Lung (tissue), 12 donors: ENCODE results near the gene SAMD3. TPM values are rescaled to one million over a fixed set of nuclear protein-coding genes. Genes with fewer than 3 reads are reported as not detected.
"Not testable (repeated sequence)": the region's sequence is repeated elsewhere in the genome, so short reads cannot be mapped to it uniquely, and the experiment has no call there.

ENCODE experiments used
- ATAC-seq: fragments of 200-7000 bp; cut with Tn5 transposase; one replicate; pipeline ENCODE4 v1.9.1; 2020; ENCODE audit warnings: moderate number of reproducible peaks; ENCODE audit not compliant: insufficient read depth, low FRiP score
- DNase-seq, 3 donors: peaks; one replicate each; pipeline ENCODE4 v3.0.0-alpha.2; 2013 to 2017
- H3K27ac ChIP-seq, 2 donors: one replicate each; pipeline ENCODE4 v1.5.1; 2013; ENCODE audit warnings: mild to moderate bottlenecking in 2 of 2, moderate library complexity in 2 of 2, control low read depth in 1 of 2, inconsistent platforms in 1 of 2, low read depth in 1 of 2, low read length in 1 of 2
- H3K27me3 ChIP-seq, 3 donors: one replicate each; pipeline ENCODE4 v1.5.1; 2013; ENCODE audit warnings: low read length in 2 of 3; ENCODE audit not compliant: control insufficient read depth in 3 of 3, insufficient read depth in 3 of 3
- H3K36me3 ChIP-seq, 4 donors: one replicate each; pipeline ENCODE4 v1.5.1; 2013; ENCODE audit warnings: low read length in 4 of 4, mild to moderate bottlenecking in 1 of 4, moderate library complexity in 1 of 4; ENCODE audit not compliant: control insufficient read depth in 4 of 4, insufficient read depth in 4 of 4
- H3K4me1 ChIP-seq, 5 donors: one replicate each; pipeline ENCODE4 v1.5.1; 2013; ENCODE audit warnings: low read length in 5 of 5, mild to moderate bottlenecking in 2 of 5, moderate library complexity in 1 of 5; ENCODE audit not compliant: control insufficient read depth in 5 of 5, insufficient read depth in 5 of 5
- H3K4me3 ChIP-seq: one replicate; pipeline ENCODE4 v1.5.1; 2013; ENCODE audit warnings: mild to moderate bottlenecking, control low read depth, moderate library complexity
- H3K9ac ChIP-seq, 2 donors: one replicate each; pipeline ENCODE4 v1.5.1; 2013; ENCODE audit warnings: low read length in 2 of 2, control low read depth in 1 of 2; ENCODE audit not compliant: insufficient read depth in 1 of 2
- H3K9me3 ChIP-seq, 4 donors: one replicate each; pipeline ENCODE4 v1.5.1; 2013; ENCODE audit warnings: low read length in 3 of 4, mild to moderate bottlenecking in 1 of 4, moderate library complexity in 1 of 4; ENCODE audit not compliant: control insufficient read depth in 4 of 4, insufficient read depth in 3 of 4
- CTCF ChIP-seq: IDR thresholded peaks from 2 replicates; pipeline ENCODE4 v1.5.1; 2012; ENCODE audit warnings: mild to moderate bottlenecking; ENCODE audit errors: control extremely low read depth, extremely low read depth
- WGBS, 2 donors: extraction: QIAGEN DNeasy Blood & Tissue Kit; methylation state at CpG; one replicate each; pipeline ENCODE4 v1.1.7; 2013; 5-methylcytosine and 5-hydroxymethylcytosine counted together
- polyA plus RNA-seq, 2 donors: library from polyadenylated mRNA; stranded (reverse); fragments of 200-250 nt; gene quantifications; one replicate each; pipeline ENCODE4 v1.2.1, GENCODE V29; 2013
- total RNA-seq, 2 donors: library from RNA; depleted of rRNA in 1 of 2; stranded (reverse); fragments of >200 nt in 1 of 2; gene quantifications; one replicate each; pipeline ENCODE4 v1.2.1, GENCODE V29; 2014 to 2021
- donor health status: control.
- donor health status: control.
- donor health status: Bipolar disorder and iron deficiency.
- donor health status: healthy.
- donor health status: DM: yes; HTN: yes; CAD: no.

Gene SAMD3
- total and polyA plus RNA-seq, 4 donors, result 0.71 to 5.9 (median 2.0) TPM

DNA sequence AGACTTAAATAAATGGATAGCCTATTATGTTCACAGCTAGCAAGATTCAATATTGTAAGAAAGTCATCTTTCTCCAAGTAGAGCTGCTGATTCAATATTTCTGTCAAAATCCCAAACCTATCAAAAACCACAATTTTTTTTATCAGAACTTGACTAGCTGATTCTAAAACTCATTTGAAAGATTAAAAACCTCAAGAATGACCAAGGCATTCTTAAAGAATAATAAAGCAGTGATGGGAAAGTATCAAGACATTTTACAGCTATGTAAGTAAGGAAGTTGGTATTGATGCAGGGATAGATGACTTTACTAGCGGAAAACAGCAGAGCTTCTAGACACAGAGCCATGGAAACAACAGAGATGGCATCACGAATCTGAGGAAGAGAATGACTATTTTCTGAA is 64.7 kb downstream of the SAMD3 start:
- Histone ChIP-seq H3K4me1 (peaks cover 0 to 28% (median 0%) of the 10 kb centered on the region in 5 donors), H3K9me3 (peaks cover 0 to 5% (median under 1%) of the 10 kb centered on the region in 4 donors), H3K36me3 (no peaks in the 10 kb centered on the region), H3K27me3 (no peaks in the 10 kb centered on the region), H3K9ac (no peak overlapping the region), H3K4me3 (no peak overlapping the region), H3K27ac (no peak overlapping the region)
- no peak for TF ChIP-seq CTCF
- 88 to 97% methylated on average over 2 of the region's 2 CpGs for WGBS, 2 donors
- ATAC-seq, result no peak
- DNase-seq, result no peak

DNA sequence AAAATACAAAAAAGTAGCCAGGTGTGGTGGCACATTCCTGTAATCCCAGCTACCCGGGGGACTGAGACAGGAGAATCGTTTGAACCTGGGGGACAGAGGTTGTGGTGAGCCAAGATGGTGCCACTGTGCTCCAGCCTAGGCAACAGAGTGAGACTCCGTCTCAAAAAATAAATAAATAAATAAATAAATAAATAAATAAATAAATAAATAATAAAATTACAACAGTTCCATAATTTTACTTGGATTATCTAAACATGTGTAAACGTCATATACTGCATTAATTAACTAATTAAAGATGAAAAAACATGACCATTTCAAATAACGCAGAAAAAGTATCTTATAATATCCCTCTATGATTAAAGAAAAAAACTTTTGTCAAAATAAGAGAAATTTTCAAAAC is 65.8 kb downstream of the SAMD3 start:
- Histone ChIP-seq H3K27ac (no peak overlapping the region), H3K9ac (no peak overlapping the region), H3K4me1 (peaks cover 0 to 18% (median 0%) of the 10 kb centered on the region in 5 donors), H3K27me3 (no peaks in the 10 kb centered on the region), H3K4me3 (no peak overlapping the region), H3K9me3 (peaks cover 0 to 5% (median under 1%) of the 10 kb centered on the region in 4 donors), H3K36me3 (no peaks in the 10 kb centered on the region)
- TF ChIP-seq CTCF, result no peak
- no peak for ATAC-seq
- 95 to 98% methylated on average over 5 of the region's 5 CpGs for WGBS, 2 donors
- DNase-seq, result no peak

- DNase-seq (no peak), ATAC-seq (no peak)
- 91 to 92% methylated on average over 6 of the region's 6 CpGs for WGBS, 2 donors
- Histone ChIP-seq H3K4me1 (peaks cover 0 to 2% (median 0%) of the 10 kb centered on the region in 5 donors), H3K4me3 (no peak overlapping the region), H3K27ac (no peak overlapping the region), H3K36me3 (no peaks in the 10 kb centered on the region), H3K9me3 (peaks cover 0 to 3% (median 0%) of the 10 kb centered on the region in 4 donors), H3K9ac (no peak overlapping the region), H3K27me3 (no peaks in the 10 kb centered on the region)
- TF ChIP-seq CTCF, result no peak
These were observed 69.7 kb downstream of the SAMD3 start for GRCh38 chr6:130152908-130153510.

GRCh38 chr6:130150906-130151305 is 71.8 kb downstream of the SAMD3 start:
- 78 to 86% methylated on average over 8 of the region's 8 CpGs for WGBS, 2 donors
- no peak for ATAC-seq
- TF ChIP-seq CTCF, result no peak

GRCh38 chr6:130149016-130149415 is 73.7 kb downstream of the SAMD3 start:
- not testable (repeated sequence) for H3K27me3 ChIP-seq, H3K36me3 ChIP-seq, H3K9ac ChIP-seq, H3K4me3 ChIP-seq, H3K9me3 ChIP-seq, ATAC-seq, H3K4me1 ChIP-seq, H3K27ac ChIP-seq
- DNase-seq, result peak; percentile 64 to 93 (median 83)
- WGBS, 2 donors, result 82 to 94% methylated on average over 2 of the region's 2 CpGs

More at GRCh38 chr6:130150906-130151305, 71.8 kb downstream of the SAMD3 start:
- H3K27ac ChIP-seq, result no peak overlapping the region
- no peak overlapping the region for H3K4me3 ChIP-seq
- no peak for DNase-seq
- H3K27me3 ChIP-seq, result no peaks in the 10 kb centered on the region
- H3K36me3 ChIP-seq, result no peaks in the 10 kb centered on the region
- peaks cover 0 to 3% (median 0%) of the 10 kb centered on the region in 4 donors for H3K9me3 ChIP-seq
- peaks cover 0 to 3% (median 0%) of the 10 kb centered on the region in 5 donors for H3K4me1 ChIP-seq
- H3K9ac ChIP-seq, result no peak overlapping the region
